GM12878 (cell line): ENCODE results near the gene FKBP4. TPM values are rescaled to one million over a fixed set of nuclear protein-coding genes. Genes with fewer than 3 reads are reported as not detected.

Source experiments
- ATAC-seq: fragments of 200-7000 bp; cut with Tn5 transposase; 3 replicates; pipeline ENCODE4 v1.9.1; 2020; ENCODE audit warnings: mild to moderate bottlenecking, moderate library complexity
- BruUV-seq: library from RNA; stranded (reverse); fragments of 400-500 nt; replicated peaks from 2 replicates; lab custom pipeline; 2021; lab: Mats Ljungman, UMichigan
- CTCF ChIA-PET: fragments of 300-600 bp; sonication (Branson Sonifier 250); formaldehyde crosslinking; extraction: SDS; loops from one replicate; lab custom pipeline; 2021; ENCODE audit warnings: inconsistent platforms; lab: Yijun Ruan, JAX
- POLR2A ChIA-PET: fragments of 350-600 bp; formaldehyde crosslinking; extraction: SDS; loops from one replicate; lab custom pipeline; 2021; ENCODE audit warnings: inconsistent platforms; lab: Charles Lee
- RAD21 ChIA-PET: fragments of 300-600 bp; sonication (Branson Sonifier 250); formaldehyde crosslinking; loops from one replicate; lab custom pipeline; 2023; ENCODE audit warnings: antibody characterized with exemption; ENCODE audit not compliant: unreplicated experiment; lab: Charles Lee
- SMC1A ChIA-PET: fragments of 300-600 bp; sonication (Branson Sonifier 250); formaldehyde crosslinking; loops from one replicate; lab custom pipeline; 2023; ENCODE audit not compliant: unreplicated experiment, uncharacterized antibody; lab: Charles Lee
- DNase-seq: peaks from one replicate; pipeline ENCODE4 v3.0.0-alpha.2; 2011; ENCODE audit warnings: low read depth, low spot score
- FAIRE-seq: peaks from 3 replicates; lab custom pipeline; 2011; peaks lifted over from hg19 to GRCh38; lab: Jason Lieb, UNC
- H2AFZ ChIP-seq: 2 replicates; pipeline ENCODE4 v1.6.0; 2011; ENCODE audit warnings: low read depth, low read length, control low read depth; ENCODE audit not compliant: control insufficient read depth
- H3K27ac ChIP-seq: 2 replicates; pipeline ENCODE4 v1.5.1; 2011; ENCODE audit warnings: control low read depth; ENCODE audit not compliant: control insufficient read depth, insufficient read depth
- H3K27me3 ChIP-seq, 2 experiments: replicated peaks in 1 of 2; 2 replicates each; pipeline versions ENCODE4 v1.6.0 to v1.6.1; 2011; ENCODE audit warnings: low read length in 1 of 2; ENCODE audit not compliant: control insufficient read depth in 2 of 2, insufficient read depth in 2 of 2
- H3K36me3 ChIP-seq, 2 experiments: 2 replicates each; pipeline ENCODE4 v1.5.1; 2011; ENCODE audit warnings: low read length in 1 of 2; ENCODE audit not compliant: control insufficient read depth in 2 of 2, insufficient read depth in 2 of 2
- H3K4me1 ChIP-seq: 2 replicates; pipeline ENCODE4 v1.6.1; 2011; ENCODE audit warnings: mild to moderate bottlenecking, low read length, moderate library complexity, mixed read lengths; ENCODE audit not compliant: control insufficient read depth, insufficient read depth
- H3K4me2 ChIP-seq: 2 replicates; pipeline ENCODE4 v1.6.0; 2011; ENCODE audit warnings: control low read depth; ENCODE audit not compliant: control insufficient read depth, insufficient read depth
- H3K4me3 ChIP-seq: fragments of 200-600 bp; sonication (generic); 2 replicates; pipeline ENCODE4 v1.5.1; 2016
- H3K79me2 ChIP-seq: 2 replicates; pipeline ENCODE4 v1.6.0; 2011; ENCODE audit warnings: low read length; ENCODE audit not compliant: control insufficient read depth, insufficient read depth
- H3K9ac ChIP-seq: 2 replicates; pipeline ENCODE4 v1.8.0; 2011; ENCODE audit warnings: low read length, control low read depth, mixed read lengths; ENCODE audit not compliant: control insufficient read depth, insufficient read depth
- H3K9me3 ChIP-seq: replicated peaks from 3 replicates; pipeline ENCODE4 v1.5.1; 2011; ENCODE audit warnings: mild to moderate bottlenecking, low read length; ENCODE audit not compliant: control insufficient read depth, insufficient read depth
- H4K20me1 ChIP-seq: 2 replicates; pipeline ENCODE4 v1.6.0; 2011; ENCODE audit not compliant: control insufficient read depth, insufficient read depth
- CHD1 ChIP-seq: IDR thresholded peaks from 2 replicates; pipeline ENCODE4 v1.6.1; 2012; ENCODE audit warnings: low read depth, low read length, improper control_type of control experiment
- JUND ChIP-seq: IDR thresholded peaks from 2 replicates; pipeline ENCODE4 v1.6.1; 2012; ENCODE audit warnings: low read depth, mild to moderate bottlenecking, low read length, improper control_type of control experiment, moderate library complexity
- LARP7 ChIP-seq: fragments of 450-650 bp; IDR thresholded peaks from 2 replicates; pipeline ENCODE4 v1.6.1; 2017; ENCODE audit warnings: mild to moderate bottlenecking
- NR2C1 ChIP-seq: fragments of 450-650 bp; IDR thresholded peaks from 2 replicates; pipeline ENCODE4 v1.6.1; 2017; ENCODE audit warnings: antibody characterized with exemption, mild to moderate bottlenecking, moderate library complexity
- SIX5 ChIP-seq: IDR thresholded peaks from 2 replicates; pipeline ENCODE4 v1.6.1; 2011; ENCODE audit warnings: mild to moderate bottlenecking, low read depth, low read length, moderate library complexity; ENCODE audit not compliant: severe bottlenecking
- SUPT20H ChIP-seq: IDR thresholded peaks from 2 replicates; pipeline ENCODE4 v1.6.1; 2011; ENCODE audit warnings: low read depth, mild to moderate bottlenecking, low read length, moderate library complexity, borderline replicate concordance; ENCODE audit not compliant: control insufficient read depth
- TCF3 ChIP-seq: IDR thresholded peaks from 2 replicates; pipeline ENCODE4 v1.6.1; 2012; ENCODE audit warnings: low read depth, mild to moderate bottlenecking, low read length, borderline replicate concordance; ENCODE audit not compliant: insufficient read depth
- WGBS: methylation state at CpG from one replicate; pipeline ENCODE4 v1.1.6; 2016; ENCODE audit warnings: low lambda C conversion rate; ENCODE audit not compliant: insufficient replicate concordance, insufficient coverage; ENCODE audit errors: missing lambda C conversion rate; 5-methylcytosine and 5-hydroxymethylcytosine counted together
- in situ Hi-C: fragments of 300-500 bp; cut with MboI; formaldehyde crosslinking; loops from 9 replicates; pipeline ENCODE4 v1.14.3; 2018; ENCODE audit warnings: mixed read lengths
- intact Hi-C: fragments of 100-400 bp; cut with micrococcal nuclease; formaldehyde crosslinking; loops from one replicate; pipeline ENCODE4 v1.14.2; 2022; ENCODE audit not compliant: unreplicated experiment
- polyA plus RNA-seq, 11 experiments: library from polyadenylated mRNA; depleted of rRNA in 4 of 11; unstranded in 6 of 11; stranded (reverse) in 5 of 11; fragments of >200 nt; fragmentation: Nextera tagmentation in 4 of 11; fragmentation: Illumina TruSeq in 1 of 11; extraction: Ambion mirVana in 4 of 11; extraction: Trizol in 1 of 11; gene quantifications; 1 replicate in 1 of 11; 2 replicates in 10 of 11; pipeline versions ENCODE4 v1.2.1 to v1.2.3, GENCODE V29; 2011 to 2016; ENCODE audit warnings: inconsistent platforms in 2 of 11, missing spikeins in 2 of 11, low read depth in 1 of 11
- total RNA-seq, 4 experiments: library from RNA; depleted of rRNA in 3 of 4; stranded (reverse); fragments of >200 nt in 3 of 4; fragmentation: Illumina TruSeq in 1 of 4; extraction: Trizol in 1 of 4; gene quantifications; 2 replicates each; pipeline versions ENCODE4 v1.2.1 to v1.2.3, GENCODE V29; 2013 to 2021
- TF ChIP-seq, protein P1 (sequence below): IDR thresholded peaks from 2 replicates; pipeline ENCODE4 v1.6.1; 2011; ENCODE audit warnings: borderline replicate concordance, low read depth, mild to moderate bottlenecking, moderate library complexity, low read length; ENCODE audit not compliant: insufficient read depth, poor library complexity, severe bottlenecking
- TF ChIP-seq, protein P2 (sequence below): IDR thresholded peaks from 2 replicates; pipeline ENCODE4 v1.6.1; 2011; ENCODE audit warnings: mild to moderate bottlenecking, low read depth, low read length, moderate library complexity; ENCODE audit not compliant: insufficient replicate concordance
- TF ChIP-seq, protein P3 (sequence below): IDR thresholded peaks from 2 replicates; pipeline ENCODE4 v1.6.1; 2011; ENCODE audit warnings: low read depth, mild to moderate bottlenecking, low read length, moderate library complexity, borderline replicate concordance; ENCODE audit errors: extremely low read depth

The FKBP4 gene
- total and polyA plus RNA-seq, 10 of the 15 experiments (the other 5 are each of a cell fraction or from before 2014, with no cell fraction given) = 8.9 to 90.0 (median 45.4) TPM

DNA sequence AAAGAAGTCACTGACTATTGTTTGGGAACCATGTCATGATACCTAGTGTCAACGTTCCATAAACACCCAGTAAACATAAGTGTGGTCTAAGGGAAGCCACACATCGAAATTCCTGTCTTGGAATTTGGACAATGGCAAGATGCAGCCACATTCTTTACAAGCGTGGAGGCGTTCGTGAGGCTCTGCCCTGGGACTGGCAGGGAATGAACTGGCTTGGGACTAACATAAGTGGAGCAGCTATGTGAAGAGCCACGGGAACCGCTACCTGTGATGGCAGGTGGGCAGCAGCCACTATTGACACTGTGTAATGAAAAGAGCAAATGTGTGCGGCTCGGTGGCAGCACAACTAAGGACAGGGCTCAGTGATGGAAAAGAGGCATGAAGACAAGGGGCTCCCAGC, 50.0 kb downstream of the FKBP4 start:
- CTCF ChIA-PET = interaction anchor here (0.6 to 1.7 kb wide), 5 partner anchors 13 to 901 kb away, joined by 3 to 8 read pairs (median 4); no protein-coding TSS in a partner anchor
- H3K9ac ChIP-seq = no peak overlapping the region
- TF ChIP-seq NR2C1 (no peak), LARP7 (no peak), TCF3 (no peak)
- TF ChIP-seq, all 136 proteins: peak for 0
- Histone ChIP-seq H3K36me3 (no peaks in the 10 kb centered on the region; a peak in 1 of 4 replicates), H3K9me3 (no peaks in the 10 kb centered on the region), H3K27me3 (no peaks in the 10 kb centered on the region), H4K20me1 (no peaks in the 10 kb centered on the region), H3K79me2 (no peaks in the 10 kb centered on the region), H3K4me1 (no peaks in the 10 kb centered on the region), H3K4me3 (no peak overlapping the region), H3K4me2 (no peak overlapping the region), H3K27ac (no peak overlapping the region), H2AFZ (no peak overlapping the region)
- RAD21 ChIA-PET = interaction anchor here (1.4 kb wide), 1 partner anchor 197 kb away, joined by 3 read pairs; no protein-coding TSS in a partner anchor
- SMC1A ChIA-PET = interaction anchor here (0.8 kb wide), 1 partner anchor 106 kb away, joined by 3 read pairs; no protein-coding TSS in a partner anchor
- in situ Hi-C loops (no loop called here), intact Hi-C loops (loop anchor here (5.0 kb wide), 1 partner anchor 188 kb away; no protein-coding TSS in a partner anchor)
- 98% methylated on average over 9 of the region's 9 CpGs for WGBS
- no peak for ATAC-seq
- no TSS peak for BruUV-seq
- no peak for FAIRE-seq
- POLR2A ChIA-PET = no interaction called here
- DNase-seq = no peak

DNA sequence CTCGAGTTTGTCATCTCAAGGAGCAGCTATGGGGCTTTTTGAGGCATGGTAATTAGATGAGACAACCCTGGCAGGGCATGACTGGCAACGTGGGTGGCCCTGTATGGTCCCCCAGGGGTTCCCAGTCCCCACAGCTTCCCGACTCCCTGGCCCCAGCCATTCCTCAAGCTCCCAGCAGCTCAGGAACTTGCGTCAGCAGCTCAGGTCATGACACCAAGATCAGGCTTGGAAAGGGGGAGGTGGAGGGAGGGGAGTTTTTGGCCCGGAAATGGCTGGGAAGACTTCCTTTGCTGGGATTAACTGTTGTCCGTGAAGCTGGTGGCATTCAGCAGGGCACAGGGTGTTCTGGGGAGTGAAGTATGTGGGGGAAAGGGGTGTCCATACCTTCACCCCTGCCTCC, 50.5 kb downstream of the FKBP4 start:
- Histone ChIP-seq H3K27me3 (no peaks in the 10 kb centered on the region), H3K4me3 (no peak overlapping the region), H2AFZ (no peak overlapping the region), H4K20me1 (no peaks in the 10 kb centered on the region), H3K4me2 (no peak overlapping the region), H3K9ac (no peak overlapping the region), H3K9me3 (no peaks in the 10 kb centered on the region), H3K36me3 (no peaks in the 10 kb centered on the region; a peak in 1 of 4 replicates), H3K4me1 (no peaks in the 10 kb centered on the region), H3K27ac (no peak overlapping the region), H3K79me2 (no peaks in the 10 kb centered on the region)
- in situ Hi-C loops (no loop called here), intact Hi-C loops (loop anchor here (5.0 kb wide), 1 partner anchor 187 kb away; no protein-coding TSS in a partner anchor)
- SMC1A ChIA-PET = interaction anchor here (0.8 kb wide), 1 partner anchor 106 kb away, joined by 3 read pairs; no protein-coding TSS in a partner anchor
- FAIRE-seq (no peak), DNase-seq (no peak), ATAC-seq (no peak)
- RAD21 ChIA-PET = interaction anchor here (1.4 kb wide), 1 partner anchor 196 kb away, joined by 3 read pairs; no protein-coding TSS in a partner anchor
- POLR2A ChIA-PET = no interaction called here
- 58% methylated on average over 6 of the region's 6 CpGs for WGBS
- TF ChIP-seq, protein P1, sequence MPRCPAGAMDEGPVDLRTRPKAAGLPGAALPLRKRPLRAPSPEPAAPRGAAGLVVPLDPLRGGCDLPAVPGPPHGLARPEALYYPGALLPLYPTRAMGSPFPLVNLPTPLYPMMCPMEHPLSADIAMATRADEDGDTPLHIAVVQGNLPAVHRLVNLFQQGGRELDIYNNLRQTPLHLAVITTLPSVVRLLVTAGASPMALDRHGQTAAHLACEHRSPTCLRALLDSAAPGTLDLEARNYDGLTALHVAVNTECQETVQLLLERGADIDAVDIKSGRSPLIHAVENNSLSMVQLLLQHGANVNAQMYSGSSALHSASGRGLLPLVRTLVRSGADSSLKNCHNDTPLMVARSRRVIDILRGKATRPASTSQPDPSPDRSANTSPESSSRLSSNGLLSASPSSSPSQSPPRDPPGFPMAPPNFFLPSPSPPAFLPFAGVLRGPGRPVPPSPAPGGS = no peak
- TF ChIP-seq CHD1 (no peak), SIX5 (no peak), SUPT20H (no peak), JUND (no peak)
- TF ChIP-seq, protein P2, sequence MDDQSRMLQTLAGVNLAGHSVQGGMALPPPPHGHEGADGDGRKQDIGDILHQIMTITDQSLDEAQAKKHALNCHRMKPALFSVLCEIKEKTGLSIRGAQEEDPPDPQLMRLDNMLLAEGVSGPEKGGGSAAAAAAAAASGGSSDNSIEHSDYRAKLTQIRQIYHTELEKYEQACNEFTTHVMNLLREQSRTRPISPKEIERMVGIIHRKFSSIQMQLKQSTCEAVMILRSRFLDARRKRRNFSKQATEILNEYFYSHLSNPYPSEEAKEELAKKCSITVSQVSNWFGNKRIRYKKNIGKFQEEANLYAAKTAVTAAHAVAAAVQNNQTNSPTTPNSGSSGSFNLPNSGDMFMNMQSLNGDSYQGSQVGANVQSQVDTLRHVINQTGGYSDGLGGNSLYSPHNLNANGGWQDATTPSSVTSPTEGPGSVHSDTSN = no peak
- TF ChIP-seq, protein P3, sequence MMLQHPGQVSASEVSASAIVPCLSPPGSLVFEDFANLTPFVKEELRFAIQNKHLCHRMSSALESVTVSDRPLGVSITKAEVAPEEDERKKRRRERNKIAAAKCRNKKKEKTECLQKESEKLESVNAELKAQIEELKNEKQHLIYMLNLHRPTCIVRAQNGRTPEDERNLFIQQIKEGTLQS = no peak
- TSS peak; percentile 33 for BruUV-seq
- CTCF ChIA-PET = interaction anchor here (0.6 to 1.7 kb wide), 7 partner anchors 13 to 902 kb away, joined by 3 to 8 read pairs (median 4); no protein-coding TSS in a partner anchor
